Endometrium (tissue), 2 donors: ENCODE data around the gene BICRA.
"Not testable (repeated sequence)": the region's sequence is repeated elsewhere in the genome, so short reads cannot be mapped to it uniquely, and the experiment has no call there.

Experiments used
- FAIRE-seq: peaks from 2 replicates; lab custom pipeline; 2012; peaks lifted over from hg19 to GRCh38; lab: Jason Lieb, UNC
- donor health status: control.
- donor health status: control.

BICRA gene

DNA sequence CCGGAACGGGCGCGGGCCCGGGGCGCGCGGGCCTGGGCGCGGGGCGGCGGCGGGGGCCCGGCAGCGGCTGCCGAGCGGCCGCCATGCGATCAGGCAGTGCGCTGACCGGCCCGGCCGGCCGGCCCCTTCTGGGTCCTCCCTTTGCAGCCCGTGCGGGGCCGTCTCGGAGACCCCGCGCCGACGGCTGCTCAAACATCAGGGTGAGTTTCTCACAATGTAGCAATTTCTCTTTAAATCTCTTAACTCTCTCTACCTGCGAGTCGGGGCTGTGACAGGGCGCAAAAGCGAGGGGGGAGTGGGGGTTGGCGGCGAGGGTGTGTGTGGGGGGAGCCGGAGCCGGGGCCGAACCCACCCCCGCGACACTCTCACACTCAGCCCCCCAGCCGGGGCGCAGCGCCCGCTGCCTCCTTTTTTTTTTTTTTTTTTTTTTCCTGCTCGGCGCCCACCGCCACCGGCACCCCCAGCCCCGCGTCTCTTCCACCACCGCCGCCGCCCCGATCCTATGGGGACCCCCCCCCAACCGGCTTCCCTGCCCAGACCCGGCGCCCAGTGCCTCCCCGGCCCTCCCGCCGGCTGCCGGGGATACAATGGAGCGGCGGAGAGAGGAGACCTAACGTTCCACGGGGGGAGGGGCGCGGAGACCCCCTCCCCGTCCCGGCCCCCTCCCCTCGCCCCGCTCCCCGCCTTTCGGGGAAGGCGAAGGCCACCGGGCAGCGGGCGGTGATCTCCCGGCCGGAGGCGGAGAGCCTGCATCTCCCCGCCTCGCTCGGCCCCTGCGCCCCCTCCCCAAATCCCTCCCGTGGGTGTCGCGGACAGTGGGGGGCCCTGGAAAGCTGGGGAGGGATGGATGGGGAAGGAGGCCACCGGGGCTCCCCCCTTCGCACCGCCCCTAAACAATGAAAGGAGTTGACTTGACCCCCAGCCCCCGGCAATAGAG is at the start of gene BICRA:
BICRA (plus strand) TSS at position 166 of the 937 bp plus-strand sequence. CDS start 64,441 bp downstream, outside the sequence.
- no peak for FAIRE-seq

DNA sequence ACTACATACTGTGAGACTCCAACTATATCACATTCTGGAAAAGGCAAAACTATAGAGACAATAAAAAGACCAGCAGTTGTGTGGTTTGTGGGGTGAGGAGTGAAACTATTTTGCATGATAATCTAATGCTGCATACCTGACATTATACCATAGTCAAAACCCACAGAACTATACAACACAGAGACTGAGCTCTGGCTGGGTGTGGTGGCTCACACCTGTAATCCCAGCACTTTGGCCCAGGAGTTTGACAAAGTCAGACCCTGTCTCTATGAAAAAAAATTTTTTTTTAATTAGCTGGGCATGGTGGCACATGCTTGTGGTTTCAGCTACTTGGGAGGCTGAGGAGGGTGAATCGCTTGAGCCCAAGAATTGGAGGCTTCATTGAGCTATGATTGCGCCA is 47.9 kb upstream of the BICRA start:
- no peak for FAIRE-seq

DNA sequence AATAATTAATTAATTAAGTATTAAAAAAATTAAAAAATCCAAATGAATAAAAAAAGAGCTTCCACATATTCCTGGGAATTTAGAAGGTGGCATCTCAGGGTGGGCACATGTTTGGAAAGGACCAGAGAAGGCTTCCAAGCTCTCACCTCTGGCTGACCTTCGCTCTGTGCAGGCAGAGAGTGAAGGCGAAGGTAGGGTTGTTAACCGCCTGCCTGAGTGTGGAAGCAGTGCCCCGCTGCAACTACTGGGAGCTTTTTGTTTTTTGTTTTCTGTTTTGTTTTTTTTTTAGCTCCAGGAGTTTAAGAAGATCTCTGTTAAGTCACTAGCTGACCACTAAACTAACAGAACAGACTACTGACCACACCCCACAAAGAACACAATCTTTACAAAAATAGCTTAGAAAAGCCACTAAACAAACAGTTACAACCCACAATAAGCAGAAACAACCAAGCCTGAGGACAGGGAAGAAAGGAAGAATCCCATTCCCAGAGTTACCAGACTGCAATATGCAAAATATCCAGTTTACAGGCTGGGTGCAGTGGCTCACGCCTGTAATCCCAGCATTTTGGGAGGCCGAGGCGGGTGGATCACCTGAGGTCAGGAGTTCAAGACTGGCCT is 47.4 kb upstream of the BICRA start:
- FAIRE-seq = no peak

DNA sequence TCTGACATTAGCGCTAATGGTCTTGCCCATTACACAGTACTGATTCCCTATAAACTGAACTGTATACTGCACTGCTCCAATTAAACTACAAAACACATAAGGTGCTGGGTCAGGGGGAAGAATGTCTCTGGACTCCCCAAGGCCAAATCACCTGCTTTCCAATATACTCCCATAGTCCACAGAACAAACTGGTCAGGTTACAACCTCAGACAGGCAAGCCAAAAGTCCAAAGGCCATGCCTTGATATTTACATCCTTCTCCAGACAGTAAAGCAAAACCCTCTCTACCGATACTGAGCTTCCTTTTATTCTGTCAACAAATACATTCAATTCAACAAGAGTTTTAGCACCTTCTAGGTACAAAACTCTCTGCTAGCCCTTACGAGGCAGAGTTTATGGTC is 44.9 kb upstream of the BICRA start:
- FAIRE-seq = no peak

DNA sequence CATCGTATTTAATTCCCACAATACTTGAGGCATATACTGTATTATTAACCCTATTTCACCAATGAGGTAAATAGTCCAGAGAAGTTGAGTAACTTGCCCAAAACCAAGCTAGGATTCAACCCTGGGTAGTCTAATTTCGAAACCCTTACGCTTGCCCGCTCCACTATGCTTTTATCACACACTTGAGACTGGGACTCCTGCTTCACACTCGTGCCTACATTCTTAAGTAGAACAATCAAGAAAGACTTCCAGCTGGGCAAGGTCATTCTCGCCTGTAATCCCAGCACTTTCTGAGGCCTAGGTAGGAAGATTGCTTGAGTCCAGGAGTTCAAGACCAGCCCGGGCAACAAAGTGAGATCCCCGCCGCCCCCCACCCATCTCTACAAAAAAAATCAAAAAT is 39.6 kb upstream of the BICRA start:
- FAIRE-seq = no peak

DNA sequence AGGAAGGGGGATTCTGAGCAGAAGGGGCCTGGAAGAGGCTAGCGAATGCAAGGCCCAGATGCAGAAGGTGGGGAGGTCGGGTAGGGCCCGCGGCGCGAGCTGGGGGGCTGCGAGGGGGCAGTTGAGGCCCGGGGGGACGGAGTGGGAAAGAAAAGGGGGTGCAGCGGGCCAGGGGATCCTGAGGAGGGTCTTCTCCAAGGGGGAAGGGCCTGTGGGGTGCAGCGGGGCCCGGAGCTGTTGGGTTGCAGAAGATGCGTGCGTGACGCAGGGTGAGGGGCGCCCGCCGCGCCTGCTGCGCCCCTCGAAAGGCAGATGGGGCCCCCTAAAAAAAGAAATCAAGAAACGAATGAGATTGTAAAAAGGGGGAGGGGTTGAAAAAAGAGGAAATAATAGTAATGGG is 36.3 kb upstream of the BICRA start:
- no peak for FAIRE-seq

DNA sequence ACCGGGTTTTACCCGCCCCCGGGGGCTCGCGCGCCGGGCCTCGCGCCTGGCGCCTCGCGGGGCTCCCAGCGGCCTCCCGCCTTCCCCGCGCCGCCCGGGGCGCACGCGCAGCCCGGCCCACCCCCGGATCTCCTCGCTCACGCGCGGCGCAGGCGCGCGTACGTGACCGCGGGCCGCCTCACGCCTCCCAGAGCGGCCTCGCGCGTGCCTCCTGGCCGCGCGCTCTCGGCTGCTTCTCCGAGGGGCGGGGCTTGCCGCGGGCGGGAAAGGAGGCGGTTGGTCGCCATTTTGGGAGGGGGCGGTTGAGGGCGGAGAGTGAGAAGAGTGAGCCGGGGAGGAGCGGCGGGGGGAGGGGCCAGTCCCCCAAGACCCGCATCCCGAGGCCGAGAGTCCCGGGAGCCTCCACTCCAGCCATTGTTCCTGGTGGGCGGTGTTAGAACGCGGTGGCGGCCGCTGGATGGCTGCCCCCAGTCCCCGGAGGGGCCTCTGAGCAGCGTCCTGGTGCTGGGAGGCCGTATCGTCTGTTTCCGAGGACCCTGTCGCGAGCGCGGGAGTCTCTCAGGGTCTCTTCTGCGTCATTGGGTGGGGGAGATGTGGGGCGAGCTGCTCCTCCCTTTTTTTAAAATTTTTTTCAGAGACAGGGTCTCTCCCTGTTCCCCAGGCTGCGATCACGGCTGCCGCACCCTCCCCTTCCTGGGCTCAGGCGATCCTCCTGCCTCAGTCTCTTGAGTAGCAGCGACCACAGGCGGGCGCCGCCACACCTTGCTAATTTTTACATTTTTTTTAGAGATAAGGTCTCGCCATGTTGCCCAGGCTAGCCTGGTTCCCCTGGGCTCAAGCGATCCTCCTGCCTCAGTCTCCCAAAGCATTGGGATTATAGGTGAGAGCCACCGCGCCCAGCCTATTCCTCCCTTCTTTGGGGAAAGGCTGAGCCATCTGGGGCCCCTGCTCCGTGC is 35.6 kb upstream of the BICRA start, which contains the start of gene ZNF541:
ZNF541 (minus strand) TSS at position 78 of the 956 bp plus-strand sequence. CDS start 17,292 bp downstream, outside the sequence.
- no peak for FAIRE-seq

DNA sequence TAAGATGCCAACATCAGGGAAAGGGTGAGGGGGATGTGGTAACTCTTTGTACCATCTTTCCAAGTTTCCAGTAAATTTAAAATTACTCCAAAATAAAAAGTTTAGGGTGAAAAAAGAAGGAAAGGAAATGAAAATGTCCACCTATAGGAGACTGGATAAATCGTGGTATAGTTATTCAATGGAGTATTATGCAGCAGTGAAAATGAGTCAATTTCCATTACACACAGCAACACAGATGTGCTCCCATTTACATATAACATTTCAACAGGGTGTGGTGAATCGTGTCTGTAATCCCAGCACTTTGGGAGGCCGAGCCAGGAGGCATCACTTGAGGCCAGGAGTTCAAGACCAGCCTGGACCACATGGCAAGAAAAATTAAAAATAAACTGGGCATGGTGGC is 28.5 kb upstream of the BICRA start:
- FAIRE-seq = no peak

DNA sequence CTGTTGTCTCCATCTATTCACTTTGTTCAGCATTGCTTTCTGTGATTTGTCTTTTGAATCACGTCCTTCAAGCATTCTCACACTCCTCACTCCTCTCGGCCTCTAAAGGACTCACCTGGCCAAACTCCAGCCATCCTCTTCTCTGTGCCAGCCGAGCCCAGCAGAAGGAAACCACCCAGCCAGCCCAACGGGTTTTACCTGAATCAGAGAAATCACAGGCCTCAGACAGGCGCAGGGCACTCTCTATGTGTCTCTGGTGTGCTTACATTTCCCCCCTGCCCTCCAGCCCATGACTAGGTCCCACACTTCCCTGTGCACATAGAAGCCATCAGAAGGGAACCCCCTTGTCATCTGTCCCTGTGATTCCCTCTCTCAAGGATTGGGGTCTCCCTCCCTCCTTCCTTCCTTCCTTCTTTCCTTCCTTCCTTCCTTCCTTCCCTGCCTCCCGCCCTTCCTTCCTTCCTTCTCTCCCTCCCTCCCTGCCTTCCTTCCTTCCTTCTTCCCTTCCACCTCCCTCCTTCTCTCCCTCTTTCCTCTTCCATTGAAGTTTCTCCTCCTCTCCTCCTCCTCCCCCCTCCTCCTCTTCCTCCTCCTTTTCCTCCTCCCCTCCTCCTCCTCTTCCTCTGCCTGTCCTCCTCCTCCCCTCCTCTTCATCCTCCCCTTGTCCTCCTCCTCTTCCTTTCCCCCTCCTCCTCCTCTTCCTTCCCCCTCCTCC is 27.2 kb upstream of the BICRA start:
- no peak for FAIRE-seq

DNA sequence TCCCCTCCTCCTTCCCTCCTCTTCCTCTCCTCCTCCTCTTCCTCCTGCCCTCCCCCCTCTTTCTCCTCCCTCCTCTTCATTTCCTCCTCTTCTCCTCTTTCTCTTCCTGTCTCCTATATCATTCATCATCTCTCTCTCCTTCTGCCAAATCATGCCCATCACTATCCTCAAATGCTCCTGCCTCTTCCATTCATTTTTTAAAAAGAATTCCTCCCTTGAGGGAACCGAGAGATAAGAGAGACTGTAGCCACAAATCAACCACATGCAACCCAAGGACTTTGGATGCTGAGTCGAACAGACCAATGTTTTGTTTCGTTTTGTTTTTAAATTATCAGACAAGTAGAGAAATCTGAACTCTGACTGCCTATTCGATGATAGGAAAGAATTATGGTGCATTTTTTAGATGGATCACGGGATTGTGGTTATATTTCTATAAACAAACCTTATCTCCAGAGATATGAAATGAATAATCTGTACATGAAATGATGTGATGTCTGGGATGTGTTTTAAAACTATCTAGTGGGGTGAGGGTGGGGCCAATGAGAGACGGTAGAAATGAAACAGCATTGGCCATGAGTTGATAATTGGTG is 26.5 kb upstream of the BICRA start:
- no peak for FAIRE-seq

DNA sequence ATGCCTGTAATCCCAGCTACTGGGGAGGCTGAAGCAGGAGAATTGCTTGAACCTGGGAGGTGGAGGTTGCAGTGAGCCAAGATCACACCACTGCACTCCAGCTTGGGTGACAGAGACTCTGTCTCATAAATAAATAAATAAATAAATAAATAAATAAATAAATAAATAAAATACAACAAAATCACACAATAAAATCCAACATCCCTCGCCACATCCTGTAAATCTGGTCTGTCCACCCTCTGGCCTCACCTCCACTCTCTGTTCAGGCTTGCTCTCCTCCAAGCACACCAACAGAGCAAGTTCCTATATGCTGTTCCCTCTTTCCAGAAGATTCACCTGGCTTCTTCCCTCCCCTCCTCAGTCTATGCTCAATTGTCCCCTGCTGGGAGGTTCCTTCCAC is 25.8 kb upstream of the BICRA start:
- FAIRE-seq = not testable (repeated sequence)

DNA sequence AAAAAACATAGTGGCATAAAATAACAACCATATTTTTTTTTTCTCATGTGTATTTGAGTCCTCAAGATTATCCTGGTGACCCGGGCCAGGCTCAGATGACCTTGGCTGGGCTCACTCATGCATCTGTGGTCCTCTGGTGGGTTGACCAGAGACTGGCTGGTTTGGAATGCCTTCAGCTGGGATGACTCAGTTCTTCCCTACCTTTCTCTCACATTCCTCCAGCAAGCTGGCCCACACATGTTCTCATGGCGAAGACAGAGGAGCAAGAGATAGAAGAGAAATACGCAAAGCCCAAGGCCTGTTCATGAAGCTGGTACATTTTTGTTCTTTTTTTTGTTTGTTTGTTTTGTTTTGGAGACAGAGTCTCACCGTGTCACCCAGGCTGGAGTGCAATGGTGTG is 21.6 kb upstream of the BICRA start:
- FAIRE-seq = no peak

DNA sequence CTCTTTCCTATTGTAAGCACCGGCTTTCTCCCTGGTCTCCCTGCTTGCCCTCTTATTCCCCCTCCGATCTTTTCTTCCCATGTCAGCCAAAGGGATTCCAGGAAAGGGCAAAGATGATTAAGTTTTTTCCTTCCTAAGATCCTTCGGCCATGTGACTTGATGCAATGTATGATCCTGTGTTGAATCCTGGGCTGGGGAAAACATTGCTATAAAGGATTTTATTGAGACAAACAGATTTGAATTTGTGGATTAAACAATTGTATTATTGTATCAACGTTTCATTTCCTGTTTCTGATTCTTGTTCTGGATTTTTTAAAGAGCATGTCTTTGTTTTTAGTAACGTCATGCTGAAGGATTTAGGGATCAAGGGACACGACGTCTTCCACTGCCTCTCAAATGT is 19.1 kb upstream of the BICRA start:
- FAIRE-seq = no peak

DNA sequence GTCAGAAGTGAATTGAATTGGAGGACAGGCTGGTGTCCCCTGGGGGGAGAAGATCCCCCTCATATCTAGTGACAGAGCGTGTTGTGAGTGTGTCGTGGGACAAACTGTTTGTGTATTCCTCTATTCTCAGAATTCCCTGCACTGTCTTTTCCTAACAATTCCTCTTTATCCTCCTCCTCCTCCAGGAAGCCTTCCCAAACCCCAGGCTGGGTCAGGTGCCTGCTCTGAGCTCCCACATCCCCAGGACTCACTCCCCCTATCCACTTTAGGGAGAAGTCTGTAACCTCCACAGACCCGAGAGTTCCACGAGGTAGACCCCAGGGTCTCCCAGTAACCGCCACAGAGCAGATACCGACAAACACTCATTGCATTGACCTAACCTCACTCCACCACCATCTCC is 15.1 kb upstream of the BICRA start:
- FAIRE-seq = no peak

DNA sequence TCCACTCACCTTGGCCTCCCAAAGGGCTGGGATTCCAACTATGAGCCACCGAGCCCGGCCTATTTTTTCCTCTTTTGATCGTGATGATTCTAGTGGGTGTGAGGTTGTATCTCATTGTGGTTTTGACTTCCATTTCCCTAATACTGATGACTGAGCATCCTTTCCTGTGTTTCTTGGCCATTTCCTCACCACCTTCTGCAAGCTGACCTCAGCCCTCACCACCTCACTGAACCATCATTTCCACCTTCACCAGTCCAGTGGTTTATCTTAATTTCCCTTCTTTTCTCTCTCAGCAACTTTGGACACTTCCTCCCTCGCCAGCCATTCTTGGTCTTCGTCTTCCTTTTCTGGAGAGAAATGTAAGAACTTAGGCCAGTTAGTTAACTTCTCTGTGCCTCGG is 13.0 kb upstream of the BICRA start:
- FAIRE-seq = no peak

DNA sequence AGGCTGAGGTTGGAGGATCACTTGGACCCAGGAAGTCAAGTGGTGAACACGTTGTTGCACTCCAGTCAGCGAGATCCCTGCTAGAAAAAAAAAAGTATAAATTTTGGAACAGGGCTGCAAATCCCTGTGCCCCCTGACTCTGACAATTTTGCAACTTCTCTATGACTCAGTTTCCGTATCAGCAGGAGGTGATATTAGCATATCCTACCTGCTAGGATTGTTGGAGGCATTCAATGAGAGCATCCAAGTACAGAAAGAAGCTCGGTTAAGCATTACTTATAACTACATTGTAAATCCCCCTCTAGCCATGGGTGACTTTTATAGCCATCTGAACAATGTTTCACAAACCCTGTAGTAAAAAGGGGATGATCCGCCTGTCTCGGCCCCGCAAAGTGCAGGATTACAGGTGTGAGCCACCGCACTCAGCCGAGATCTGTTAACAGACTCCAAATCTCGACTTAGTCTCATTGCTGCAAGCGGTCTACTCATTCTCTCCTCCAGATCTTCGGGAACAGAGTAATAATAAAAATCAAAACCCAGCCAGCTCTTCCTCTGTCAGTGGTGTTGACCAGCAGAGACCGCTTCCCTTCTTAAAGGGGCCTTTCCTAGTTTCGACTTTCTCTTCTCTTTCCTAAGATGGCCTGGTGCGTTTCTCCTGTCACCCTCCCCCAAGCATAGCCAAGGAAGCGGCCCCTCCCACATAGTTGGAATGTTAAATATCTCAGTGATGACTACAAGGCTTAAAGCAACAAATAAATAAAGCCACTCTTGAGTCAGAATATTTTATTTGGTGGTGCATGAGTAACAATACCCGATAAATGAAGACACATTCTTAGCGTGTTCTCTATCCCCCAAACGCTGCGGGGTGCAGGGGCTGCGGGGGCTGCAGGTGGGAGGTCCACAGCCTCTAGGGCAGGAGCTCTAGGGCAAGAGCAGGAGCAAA is 10.3 kb upstream of the BICRA start:
- FAIRE-seq = no peak

DNA sequence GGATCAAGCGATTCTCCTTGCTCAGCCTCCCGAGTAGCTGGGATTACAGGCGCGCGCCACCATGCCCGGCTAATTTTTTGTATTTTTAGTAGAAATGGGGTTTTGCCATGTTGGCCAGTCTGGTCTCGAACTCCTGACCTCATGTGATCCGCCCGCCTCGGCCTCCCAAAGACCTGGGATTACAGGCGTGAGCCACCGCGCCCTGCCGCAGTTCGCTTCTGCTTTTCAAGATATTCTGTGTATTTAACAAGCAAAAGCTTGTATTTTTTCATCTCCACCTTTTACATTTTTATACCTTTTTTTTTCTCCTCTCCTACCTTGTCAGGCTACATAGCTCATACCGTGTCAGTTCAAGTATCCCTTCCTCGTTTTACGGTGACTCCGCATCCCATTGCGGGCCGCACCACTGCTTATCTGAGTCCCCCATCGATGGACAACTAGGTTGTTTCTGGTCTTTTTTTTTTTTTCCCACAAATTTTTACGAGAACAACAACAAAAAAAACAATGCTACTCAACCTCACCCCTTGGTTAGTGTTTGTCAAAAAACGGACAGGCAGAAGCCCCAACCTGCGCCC is 9.2 kb upstream of the BICRA start:
- not testable (repeated sequence) for FAIRE-seq

DNA sequence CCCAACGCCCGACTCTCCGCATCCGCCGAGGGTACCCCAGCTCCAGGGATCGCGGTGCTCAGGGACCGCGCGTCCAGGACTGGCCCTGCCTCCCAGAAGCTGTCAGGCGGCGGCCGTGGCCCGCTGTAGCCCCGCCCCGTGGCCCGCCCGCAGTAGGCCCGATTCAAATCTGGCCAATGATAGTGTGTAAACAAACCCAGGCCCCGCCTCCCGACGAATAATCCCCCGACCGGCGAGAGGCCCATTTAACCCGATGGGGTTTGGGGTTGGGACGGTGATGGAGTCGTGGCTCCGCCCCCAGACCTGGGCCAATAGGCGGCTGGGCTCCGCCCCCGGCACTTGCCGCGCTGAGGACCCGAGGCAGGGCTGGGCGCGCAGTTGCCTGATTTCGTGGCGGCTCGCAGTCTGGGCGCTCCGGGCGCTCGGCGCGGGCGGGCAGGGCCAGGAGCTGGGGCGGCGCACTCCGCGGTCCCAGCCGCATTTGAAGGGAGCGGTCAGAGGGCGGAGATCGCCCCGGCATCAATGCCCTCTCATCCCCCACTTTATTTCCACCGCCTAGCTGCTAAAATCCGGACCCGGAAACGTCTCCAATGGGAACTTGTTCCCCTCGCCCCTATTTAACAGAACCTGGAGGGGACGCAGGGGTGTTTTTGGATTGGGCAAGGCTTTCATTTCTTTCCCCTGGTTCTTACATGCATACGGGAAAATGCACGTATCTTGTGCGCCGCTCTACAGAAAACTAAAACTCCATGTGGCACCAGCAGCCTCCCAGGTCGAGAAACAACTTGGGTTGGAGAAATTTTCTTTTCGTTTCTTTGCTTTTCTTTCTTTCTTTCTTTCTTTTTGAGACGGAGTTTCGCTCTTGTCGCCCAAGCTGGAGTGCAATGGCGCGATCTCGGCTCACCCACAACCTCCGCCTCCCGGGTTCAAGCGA is 8.4 kb upstream of the BICRA start:
- FAIRE-seq = peak; percentile 89
